Adrenal gland (tissue), 12 donors: ENCODE measurements around the gene ZBTB42. TPM values are rescaled to one million over a fixed set of nuclear protein-coding genes. Genes with fewer than 3 reads are reported as not detected.

Experiments
- DNase-seq, 7 donors: peaks; one replicate each; pipeline ENCODE4 v3.0.0-alpha.2; 2019 to 2020
- H3K27ac ChIP-seq, 5 donors: fragments of 200-600 bp; sonication (generic) in 4 of 5; 1 replicate in 3 of 5; 2 replicates in 2 of 5; pipeline versions ENCODE4 v1.5.1 to v1.8.0; 2016 to 2020; ENCODE audit warnings: mild to moderate bottlenecking in 1 of 5
- H3K27me3 ChIP-seq: fragments of 200-600 bp; 2 replicates; pipeline ENCODE4 v1.8.0; 2021
- H3K36me3 ChIP-seq, 2 donors: fragments of 200-600 bp; replicated peaks in 1 of 2; 1 replicate in 1 of 2; 2 replicates in 1 of 2; pipeline versions ENCODE4 v1.5.1 to v1.8.0; 2018 to 2022
- H3K4me1 ChIP-seq, 2 donors: fragments of 200-600 bp; replicated peaks in 1 of 2; 1 replicate in 1 of 2; 2 replicates in 1 of 2; pipeline versions ENCODE4 v1.5.1 to v1.8.0; 2018 to 2021
- H3K4me3 ChIP-seq, 4 donors: fragments of 200-600 bp; sonication (generic) in 3 of 4; one replicate each; pipeline ENCODE4 v1.5.1; 2016 to 2018
- H3K9me3 ChIP-seq, 3 donors: fragments of 200-600 bp; sonication (generic) in 1 of 3; replicated peaks in 1 of 3; 1 replicate in 2 of 3; 2 replicates in 1 of 3; pipeline versions ENCODE4 v1.5.1 to v1.8.0; 2016 to 2021
- POLR2A ChIP-seq, 2 donors: fragments of 450-650 bp; IDR thresholded peaks; one replicate each; pipeline ENCODE4 v1.6.1; 2017; ENCODE audit warnings: antibody characterized with exemption in 2 of 2, mild to moderate bottlenecking in 2 of 2, moderate library complexity in 1 of 2
- whole genome bisulfite sequencing, 4 donors: extraction: QIAGEN DNeasy Blood & Tissue Kit in 2 of 4; methylation state at CpG; one replicate each; pipeline versions ENCODE4 v1.1.5 to v1.1.7; 2013 to 2017; 5-methylcytosine and 5-hydroxymethylcytosine counted together
- intact Hi-C, 2 donors: fragments of 100-400 bp; cut with DNase I; formaldehyde crosslinking; loops; one replicate each; pipeline versions ENCODE4 v1.14.1 to v1.15.0; 2022 to 2023
- polyA plus RNA-seq, 3 donors: library from polyadenylated mRNA; stranded (reverse); fragments of 200-250 nt in 2 of 3; fragments of 350-450 nt in 1 of 3; fragmentation: Illumina TruSeq in 1 of 3; extraction: RNeasy Lipid Tissue Mini Kit (QIAGEN cat#74804) in 1 of 3; gene quantifications; one replicate each; pipeline ENCODE4 v1.2.3, GENCODE V29; 2013 to 2014
- total RNA-seq, 9 donors: library from RNA; depleted of rRNA in 4 of 9; stranded (reverse); fragments of >200 nt in 4 of 9; fragments of 120-200 nt in 1 of 9; fragmentation: NEBNext Ultra II Directional in 1 of 9; extraction: Animal tissue kit (Norgen Biotek cat#: 25700) in 1 of 9; gene quantifications; one replicate each; pipeline versions ENCODE4 v1.1.0 to v1.2.4, GENCODE V29; 2013 to 2023
- TF ChIP-seq, protein P1 (sequence below), 6 experiments: fragments of 450-650 bp in 4 of 6; fragments of 200-600 bp in 2 of 6; sonication (generic) in 1 of 6; IDR thresholded peaks; 1 replicate in 5 of 6; 2 replicates in 1 of 6; pipeline versions ENCODE4 v1.5.1 to v1.8.0; 2016 to 2021; ENCODE audit warnings: antibody characterized with exemption in 6 of 6, mild to moderate bottlenecking in 2 of 6, moderate library complexity in 1 of 6
- donor health status: healthy with polysubstance abuse.
- donor health status: Bipolar disorder and iron deficiency.
- donor health status: DM: yes; HTN: yes; CAD: no.
- donor health status: DM: no; HTN: no; CAD: no.
- donor health status: DM: no; HTN: no; CAD: no.
- donor health status: DM: yes; HTN: yes; CAD: no.

The ZBTB42 gene
- total and polyA plus RNA-seq, 12 donors, result 0.61 to 13.9 (median 5.4) TPM

DNA sequence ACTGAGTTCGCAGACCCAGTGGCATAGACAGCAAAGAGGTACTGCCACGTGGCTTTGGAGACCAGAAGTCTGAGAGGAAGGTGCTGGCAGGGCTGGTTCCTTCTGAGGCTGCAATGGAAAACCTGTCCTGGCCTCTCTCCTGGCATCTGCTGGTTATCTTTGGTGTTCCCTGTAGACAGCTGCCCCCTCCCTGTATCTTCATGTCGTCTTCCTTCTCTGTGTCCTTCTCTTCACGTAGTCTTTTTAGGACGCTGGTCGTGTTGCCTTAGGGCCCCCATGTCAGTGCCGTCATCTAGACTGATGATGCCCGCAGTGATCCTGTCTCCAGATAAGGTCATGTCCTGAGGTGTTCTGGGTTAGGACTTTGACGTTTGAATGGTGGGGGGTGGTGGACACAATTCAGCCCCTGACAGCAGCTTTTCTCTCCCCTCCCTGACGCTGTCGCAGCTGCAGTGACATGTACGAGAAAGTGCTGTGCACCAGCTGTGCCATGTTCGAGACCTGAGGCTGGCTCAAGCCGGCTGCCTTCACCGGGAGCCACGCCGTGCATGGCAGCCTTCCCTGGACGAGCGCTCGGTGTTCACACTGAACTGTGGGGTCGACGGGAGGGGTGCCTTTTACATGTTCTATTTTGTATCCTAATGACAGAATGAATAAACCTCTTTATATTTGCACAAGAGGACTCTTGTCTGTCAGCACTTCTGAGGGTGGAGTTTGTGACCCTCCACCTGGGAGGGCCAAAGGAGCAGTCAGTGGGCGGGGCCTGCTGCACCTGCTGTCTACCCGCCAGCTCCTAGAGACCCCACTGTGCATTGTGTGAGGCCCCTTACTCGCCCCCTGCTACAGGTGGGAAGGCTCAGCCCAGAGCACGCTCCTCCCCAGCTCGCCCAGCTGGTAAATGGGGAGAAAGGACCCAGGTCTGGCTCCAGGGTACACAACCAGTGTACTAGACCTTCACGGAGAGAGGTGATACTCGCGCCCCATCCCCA, 41.6 kb upstream of the ZBTB42 start:
- peaks cover 2 to 14% of the 10 kb centered on the region in 2 donors for H3K4me1 ChIP-seq
- WGBS, 4 donors, result 86 to 94% (median 89%) methylated on average over 24 to 30 of the region's 30 CpGs
- DNase-seq, result no peak
- H3K27ac ChIP-seq, result no peak overlapping the region
- H3K4me3 ChIP-seq, result no peak overlapping the region
- intact Hi-C loops, result no loop called here
- peaks cover 0 to 47% of the 10 kb centered on the region in 2 donors for H3K36me3 ChIP-seq
- H3K27me3 ChIP-seq, result no peaks in the 10 kb centered on the region
- no peaks in the 10 kb centered on the region for H3K9me3 ChIP-seq
- TF ChIP-seq, protein P1, sequence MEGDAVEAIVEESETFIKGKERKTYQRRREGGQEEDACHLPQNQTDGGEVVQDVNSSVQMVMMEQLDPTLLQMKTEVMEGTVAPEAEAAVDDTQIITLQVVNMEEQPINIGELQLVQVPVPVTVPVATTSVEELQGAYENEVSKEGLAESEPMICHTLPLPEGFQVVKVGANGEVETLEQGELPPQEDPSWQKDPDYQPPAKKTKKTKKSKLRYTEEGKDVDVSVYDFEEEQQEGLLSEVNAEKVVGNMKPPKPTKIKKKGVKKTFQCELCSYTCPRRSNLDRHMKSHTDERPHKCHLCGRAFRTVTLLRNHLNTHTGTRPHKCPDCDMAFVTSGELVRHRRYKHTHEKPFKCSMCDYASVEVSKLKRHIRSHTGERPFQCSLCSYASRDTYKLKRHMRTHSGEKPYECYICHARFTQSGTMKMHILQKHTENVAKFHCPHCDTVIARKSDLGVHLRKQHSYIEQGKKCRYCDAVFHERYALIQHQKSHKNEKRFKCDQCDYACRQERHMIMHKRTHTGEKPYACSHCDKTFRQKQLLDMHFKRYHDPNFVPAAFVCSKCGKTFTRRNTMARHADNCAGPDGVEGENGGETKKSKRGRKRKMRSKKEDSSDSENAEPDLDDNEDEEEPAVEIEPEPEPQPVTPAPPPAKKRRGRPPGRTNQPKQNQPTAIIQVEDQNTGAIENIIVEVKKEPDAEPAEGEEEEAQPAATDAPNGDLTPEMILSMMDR (IDR thresholded peaks at IDR 0.05), result no peak
- no peak for TF ChIP-seq POLR2A (IDR thresholded peaks at IDR 0.05)

DNA sequence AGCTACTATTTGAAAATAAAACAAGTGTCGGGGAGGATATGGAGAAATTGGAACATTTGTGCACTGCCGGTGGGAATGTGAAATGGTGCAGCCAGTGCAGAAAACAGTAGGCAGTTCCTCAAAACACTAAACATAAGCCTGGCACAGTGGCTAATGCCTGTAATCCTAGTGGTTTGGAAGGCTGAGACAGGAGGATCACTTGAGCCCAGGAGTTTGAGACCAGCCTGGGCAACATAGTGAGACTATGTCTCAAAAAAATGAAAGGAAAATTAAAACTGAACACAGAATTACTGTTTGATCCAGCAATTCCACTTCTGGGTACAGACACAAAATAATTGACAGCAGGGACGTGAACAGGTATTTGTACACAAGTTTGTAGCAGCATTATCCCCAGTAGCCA, 35.4 kb upstream of the ZBTB42 start:
- no peak overlapping the region for H3K4me3 ChIP-seq
- no peaks in the 10 kb centered on the region for H3K27me3 ChIP-seq
- no peaks in the 10 kb centered on the region for H3K36me3 ChIP-seq
- no peak for TF ChIP-seq POLR2A (IDR thresholded peaks at IDR 0.05)
- TF ChIP-seq, protein P1 (IDR thresholded peaks at IDR 0.05), result no peak
- H3K27ac ChIP-seq, result no peak overlapping the region
- intact Hi-C loops, result no loop called here
- no peak for DNase-seq
- peaks cover 0 to 4% of the 10 kb centered on the region in 2 donors for H3K4me1 ChIP-seq
- no peaks in the 10 kb centered on the region for H3K9me3 ChIP-seq
- 93 to 98% (median 94%) methylated on average over 3 of the region's 3 CpGs for WGBS, 4 donors

DNA sequence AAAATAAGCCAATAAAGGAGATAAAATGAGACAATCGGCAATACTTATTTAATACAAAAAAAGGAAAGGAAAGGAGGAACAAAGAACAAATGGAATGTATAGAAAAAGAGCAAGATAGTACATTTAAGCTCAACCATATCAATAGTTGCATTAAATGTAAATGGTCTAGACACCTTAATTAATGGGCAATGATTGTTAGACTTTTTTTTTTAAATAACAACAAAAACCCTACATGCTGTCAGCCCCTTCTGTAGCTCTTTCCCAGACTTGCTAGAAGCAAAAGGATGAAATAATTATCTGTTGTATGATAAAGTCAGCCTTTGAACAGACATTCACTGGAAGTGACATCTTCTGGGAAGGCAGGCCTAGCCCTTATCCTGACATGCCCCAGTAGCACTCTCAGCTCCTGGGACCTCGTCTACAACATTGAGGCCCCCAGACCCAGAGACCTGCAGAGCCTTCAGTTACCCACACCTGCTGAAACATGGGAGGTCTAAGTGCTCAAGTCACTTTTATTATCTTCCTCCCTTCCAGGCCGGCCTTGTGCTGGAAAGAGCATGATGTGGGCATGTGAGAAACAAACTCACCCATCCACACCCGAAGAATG, 34.5 kb upstream of the ZBTB42 start:
- no peak for DNase-seq
- Histone ChIP-seq H3K36me3 (peaks cover 0 to 6% of the 10 kb centered on the region in 2 donors), H3K9me3 (no peaks in the 10 kb centered on the region), H3K4me1 (peaks cover 0 to 4% of the 10 kb centered on the region in 2 donors), H3K4me3 (no peak overlapping the region), H3K27ac (peak overlapping the region in 1 of 5 donors; percentile 74), H3K27me3 (no peaks in the 10 kb centered on the region)
- intact Hi-C loops, result no loop called here
- WGBS, 4 donors, result 84 to 100% (median 92%) methylated on average over 3 to 4 of the region's 4 CpGs
- no peak for TF ChIP-seq POLR2A (IDR thresholded peaks at IDR 0.05)
- TF ChIP-seq, protein P1 (IDR thresholded peaks at IDR 0.05), result no peak

DNA sequence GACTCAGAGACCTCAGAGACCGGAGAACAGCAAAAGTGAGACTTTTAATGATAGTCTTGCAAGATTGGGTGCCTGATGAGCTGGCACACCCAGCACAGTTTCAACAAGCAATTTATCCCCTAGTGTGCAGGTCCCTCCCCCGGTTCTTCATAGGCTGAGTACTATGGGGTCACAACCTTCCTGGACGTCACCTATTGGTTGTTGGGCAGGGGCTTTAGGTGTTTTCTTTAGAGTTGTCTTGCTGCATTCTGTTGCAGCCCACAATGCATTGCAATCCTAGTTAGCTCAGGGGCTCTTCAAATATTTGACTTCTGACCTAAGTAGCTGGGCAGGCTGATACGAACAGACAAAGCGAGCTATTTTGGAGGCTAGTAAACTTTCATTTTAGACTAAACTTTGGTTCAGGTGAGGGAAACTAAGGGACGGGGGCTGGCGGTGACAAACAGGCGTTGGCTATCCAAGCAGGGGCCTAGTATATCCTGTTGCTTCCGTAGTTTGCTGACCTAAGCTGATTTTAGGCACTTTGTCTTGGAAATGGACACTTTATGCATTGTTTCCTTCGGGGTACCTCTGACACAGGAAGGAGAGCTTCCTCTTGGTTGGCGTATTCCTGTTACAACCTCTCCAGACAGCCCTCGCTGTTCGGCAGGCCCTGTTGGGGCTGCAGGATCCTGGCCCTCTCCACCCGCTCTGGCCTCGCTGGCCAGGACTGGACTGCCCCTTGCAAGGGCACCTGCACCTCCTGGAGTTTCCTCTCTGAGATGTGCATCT, 33.9 kb upstream of the ZBTB42 start:
- TF ChIP-seq, protein P1 (IDR thresholded peaks at IDR 0.05), result no peak
- TF ChIP-seq POLR2A (IDR thresholded peaks at IDR 0.05), result no peak
- no peak overlapping the region for H3K4me3 ChIP-seq
- H3K9me3 ChIP-seq, result no peaks in the 10 kb centered on the region
- peak overlapping the region in 2 of 5 donors; percentile 21 to 74 for H3K27ac ChIP-seq
- 80 to 87% (median 83%) methylated on average over 15 of the region's 15 CpGs for whole genome bisulfite sequencing, 4 donors
- peaks cover 0 to 13% of the 10 kb centered on the region in 2 donors for H3K36me3 ChIP-seq
- H3K27me3 ChIP-seq, result no peaks in the 10 kb centered on the region
- peaks cover 0 to 4% of the 10 kb centered on the region in 2 donors for H3K4me1 ChIP-seq
- DNase-seq, result no peak
- intact Hi-C loops, result no loop called here
